Spleen (tissue), 11 donors: ENCODE results near the gene CDX1. TPM values are rescaled to one million over a fixed set of nuclear protein-coding genes. Genes with fewer than 3 reads are reported as not detected.

Experiments used
- DNase-seq: peaks from one replicate; pipeline ENCODE4 v3.0.0-alpha.2; 2020
- H3K27ac ChIP-seq, 8 donors: fragments of 200-600 bp; sonication (generic) in 7 of 8; 1 replicate in 4 of 8; 2 replicates in 4 of 8; pipeline versions ENCODE4 v1.5.0 to v1.8.0; 2016 to 2021; ENCODE audit warnings: inconsistent platforms in 4 of 8, mild to moderate bottlenecking in 4 of 8, moderate library complexity in 1 of 8
- H3K27me3 ChIP-seq, 7 donors: fragments of 200-600 bp; sonication (generic) in 6 of 7; replicated peaks in 1 of 7; 1 replicate in 4 of 7; 2 replicates in 3 of 7; pipeline versions ENCODE4 v1.5.0 to v1.8.0; 2016 to 2021; ENCODE audit warnings: inconsistent platforms in 3 of 7, mild to moderate bottlenecking in 1 of 7
- H3K36me3 ChIP-seq, 6 donors: fragments of 200-600 bp; sonication (generic) in 5 of 6; 1 replicate in 4 of 6; 2 replicates in 2 of 6; pipeline versions ENCODE4 v1.5.0 to v1.8.0; 2016 to 2021; ENCODE audit warnings: inconsistent platforms in 2 of 6
- H3K4me1 ChIP-seq, 6 donors: fragments of 200-600 bp; sonication (generic) in 5 of 6; 1 replicate in 3 of 6; 2 replicates in 3 of 6; pipeline versions ENCODE4 v1.5.0 to v1.8.0; 2016 to 2021; ENCODE audit warnings: inconsistent platforms in 3 of 6
- H3K4me3 ChIP-seq, 8 donors: fragments of 200-600 bp; sonication (generic) in 7 of 8; 1 replicate in 4 of 8; 2 replicates in 4 of 8; pipeline versions ENCODE4 v1.5.0 to v1.8.0; 2016 to 2021; ENCODE audit warnings: inconsistent platforms in 4 of 8, mild to moderate bottlenecking in 4 of 8, moderate library complexity in 2 of 8
- H3K9me3 ChIP-seq, 8 donors: fragments of 200-600 bp; sonication (generic) in 7 of 8; 1 replicate in 4 of 8; 2 replicates in 4 of 8; pipeline versions ENCODE4 v1.5.0 to v1.8.0; 2016 to 2021; ENCODE audit warnings: inconsistent platforms in 4 of 8
- POLR2A ChIP-seq, 3 donors: fragments of 450-650 bp; IDR thresholded peaks; one replicate each; pipeline ENCODE4 v1.5.1; 2017; ENCODE audit warnings: antibody characterized with exemption in 3 of 3, mild to moderate bottlenecking in 1 of 3
- POLR2AphosphoS5 ChIP-seq, 3 donors: sonication (generic); formaldehyde crosslinking; IDR thresholded peaks; one replicate each; pipeline ENCODE4 v1.5.1; 2017; ENCODE audit warnings: antibody characterized with exemption in 3 of 3
- WGBS, 5 donors: extraction: QIAGEN DNeasy Blood & Tissue Kit in 3 of 5; methylation state at CpG; one replicate each; pipeline versions ENCODE4 v1.1.5 to v1.1.7; 2013 to 2018; 5-methylcytosine and 5-hydroxymethylcytosine counted together
- intact Hi-C: fragments of 100-400 bp; cut with DNase I; formaldehyde crosslinking; loops from one replicate; pipeline ENCODE4 v1.15.0; 2023; ENCODE audit warnings: low total_unique reads
- polyA plus RNA-seq, 3 donors: library from polyadenylated mRNA; stranded (reverse); fragments of 200-250 nt; gene quantifications; one replicate each; pipeline ENCODE4 v1.2.1, GENCODE V29; 2013
- total RNA-seq, 7 donors: library from RNA; depleted of rRNA in 3 of 7; stranded (reverse); fragments of >200 nt in 3 of 7; fragmentation: NEBNext Ultra II Directional in 4 of 7; extraction: Animal tissue kit (Norgen Biotek cat#: 25700) in 4 of 7; gene quantifications; one replicate each; pipeline versions ENCODE4 v1.1.0 to v1.2.1, GENCODE V29; 2016 to 2021
- TF ChIP-seq, protein P1 (sequence below), 11 experiments: fragments of 200-600 bp in 7 of 11; fragments of 450-650 bp in 4 of 11; sonication (generic) in 4 of 11; IDR thresholded peaks in 8 of 11; conservative IDR thresholded peaks in 3 of 11; 1 replicate in 7 of 11; 2 replicates in 4 of 11; pipeline versions ENCODE4 v1.4.0 to v1.8.0; 2016 to 2021; ENCODE audit warnings: antibody characterized with exemption in 11 of 11, inconsistent platforms in 4 of 11, mild to moderate bottlenecking in 1 of 11
- donor health status: healthy with polysubstance abuse.
- donor health status: DM: no; HTN: no; CAD: no; lungs with moderate emphysema.
- donor health status: DM: no; HTN: no; CAD: no.
- donor health status: Bipolar disorder and iron deficiency.
- donor health status: healthy.
- donor health status: DM: no; HTN: no; CAD: no.
- donor health status: DM: yes; HTN: yes; CAD: no.

The CDX1 gene
- total and polyA plus RNA-seq, 10 donors: 0.25 to 1.3 (median 0.41) TPM; not detected in 5

DNA sequence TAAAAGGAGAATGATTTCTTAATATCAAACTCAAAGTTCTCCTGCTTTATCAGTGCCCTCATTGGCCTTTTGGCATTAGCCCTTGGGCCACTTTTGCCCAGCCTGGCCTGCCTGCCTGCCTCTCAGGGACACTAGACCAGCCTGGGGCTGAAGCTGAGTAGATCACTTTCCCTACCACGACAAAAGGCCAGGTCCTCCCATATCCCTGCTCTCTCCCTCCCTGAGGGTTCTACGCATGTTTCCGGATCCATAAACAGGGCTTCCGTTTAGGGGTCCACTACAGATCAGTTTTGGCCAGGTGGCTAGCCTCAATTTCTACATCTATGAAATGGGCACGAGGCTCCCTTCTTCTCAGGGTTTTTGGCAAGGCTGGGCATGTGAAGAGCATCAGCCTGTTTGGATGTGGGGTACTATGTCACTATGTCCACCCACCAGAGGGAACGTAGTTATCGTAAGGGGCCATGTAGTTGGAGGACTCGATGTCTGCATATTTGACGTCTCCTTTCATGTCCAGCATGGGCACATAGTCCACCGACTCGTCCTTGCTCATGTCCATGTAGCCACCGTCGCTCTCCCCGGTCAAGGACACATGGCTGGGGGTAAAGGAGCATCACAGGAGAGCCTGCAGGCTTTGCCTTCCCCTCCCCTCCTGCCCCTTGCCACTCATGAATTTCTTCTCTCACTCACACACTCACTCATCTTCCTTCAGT lies 45.0 kb upstream of the CDX1 start:
- WGBS, 5 donors: 91 to 96% (median 92%) methylated on average over 14 of the region's 14 CpGs
- H3K27ac ChIP-seq: peak overlapping the region in 2 of 8 donors; percentile 14 to 52

GRCh38 chr5:150122158-150122510 lies 44.4 kb upstream of the CDX1 start:
- peaks cover 0 to 26% (median 6%) of the 10 kb centered on the region in 6 donors for H3K4me1 ChIP-seq
- no peaks in the 10 kb centered on the region for H3K27me3 ChIP-seq
- DNase-seq: peak; percentile 79
- intact Hi-C loops: no loop called here
- no peaks in the 10 kb centered on the region for H3K9me3 ChIP-seq
- H3K4me3 ChIP-seq: no peak overlapping the region
- TF ChIP-seq POLR2A (IDR thresholded peaks at IDR 0.05): no peak
- TF ChIP-seq, protein P1, sequence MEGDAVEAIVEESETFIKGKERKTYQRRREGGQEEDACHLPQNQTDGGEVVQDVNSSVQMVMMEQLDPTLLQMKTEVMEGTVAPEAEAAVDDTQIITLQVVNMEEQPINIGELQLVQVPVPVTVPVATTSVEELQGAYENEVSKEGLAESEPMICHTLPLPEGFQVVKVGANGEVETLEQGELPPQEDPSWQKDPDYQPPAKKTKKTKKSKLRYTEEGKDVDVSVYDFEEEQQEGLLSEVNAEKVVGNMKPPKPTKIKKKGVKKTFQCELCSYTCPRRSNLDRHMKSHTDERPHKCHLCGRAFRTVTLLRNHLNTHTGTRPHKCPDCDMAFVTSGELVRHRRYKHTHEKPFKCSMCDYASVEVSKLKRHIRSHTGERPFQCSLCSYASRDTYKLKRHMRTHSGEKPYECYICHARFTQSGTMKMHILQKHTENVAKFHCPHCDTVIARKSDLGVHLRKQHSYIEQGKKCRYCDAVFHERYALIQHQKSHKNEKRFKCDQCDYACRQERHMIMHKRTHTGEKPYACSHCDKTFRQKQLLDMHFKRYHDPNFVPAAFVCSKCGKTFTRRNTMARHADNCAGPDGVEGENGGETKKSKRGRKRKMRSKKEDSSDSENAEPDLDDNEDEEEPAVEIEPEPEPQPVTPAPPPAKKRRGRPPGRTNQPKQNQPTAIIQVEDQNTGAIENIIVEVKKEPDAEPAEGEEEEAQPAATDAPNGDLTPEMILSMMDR (IDR thresholded peaks at IDR 0.05 in 8 of 11, conservative IDR thresholded peaks at IDR 0.05 in 3 of 11): peak in 2 of 11 experiments; percentile 14 to 34
- WGBS, 5 donors: 37 to 71% (median 47%) methylated on average over 1 to 5 of the region's 5 CpGs
- peak overlapping the region in 2 of 8 donors; percentile 11 to 52 for H3K27ac ChIP-seq
- H3K36me3 ChIP-seq: peaks cover 0 to 95% (median 0%) of the 10 kb centered on the region in 6 donors

More for the DNA sequence above, 45.0 kb upstream of the CDX1 start:
- no peaks in the 10 kb centered on the region for H3K9me3 ChIP-seq
- peak; percentile 64 for DNase-seq
- TF ChIP-seq, protein P1 (IDR thresholded peaks at IDR 0.05 in 8 of 11, conservative IDR thresholded peaks at IDR 0.05 in 3 of 11): no peak
- no peak for TF ChIP-seq POLR2AphosphoS5 (IDR thresholded peaks at IDR 0.05)
- no peak for TF ChIP-seq POLR2A (IDR thresholded peaks at IDR 0.05)
- no peak overlapping the region for H3K4me3 ChIP-seq
- peaks cover 0 to 26% (median 6%) of the 10 kb centered on the region in 6 donors for H3K4me1 ChIP-seq
- H3K27me3 ChIP-seq: no peaks in the 10 kb centered on the region
- H3K36me3 ChIP-seq: peaks cover 0 to 95% (median 0%) of the 10 kb centered on the region in 6 donors
- intact Hi-C loops: no loop called here

GRCh38 chr5:150122536-150123481 lies 43.8 kb upstream of the CDX1 start:
- H3K4me3 ChIP-seq: no peak overlapping the region
- intact Hi-C loops: no loop called here
- TF ChIP-seq POLR2AphosphoS5 (IDR thresholded peaks at IDR 0.05): peak in 2 of 3 donors; percentile 15 to 53
- TF ChIP-seq, protein P1 (IDR thresholded peaks at IDR 0.05 in 8 of 11, conservative IDR thresholded peaks at IDR 0.05 in 3 of 11): no peak
- TF ChIP-seq POLR2A (IDR thresholded peaks at IDR 0.05): no peak
- peaks cover 0 to 90% (median 0%) of the 10 kb centered on the region in 6 donors for H3K36me3 ChIP-seq
- DNase-seq: peak; percentile 70
- peak overlapping the region in 4 of 8 donors; percentile 18 to 64 (median 43) for H3K27ac ChIP-seq
- WGBS, 5 donors: 87 to 95% (median 90%) methylated on average over 6 to 15 of the region's 15 CpGs
- H3K9me3 ChIP-seq: no peaks in the 10 kb centered on the region
- no peaks in the 10 kb centered on the region for H3K27me3 ChIP-seq
- H3K4me1 ChIP-seq: peaks cover 0 to 26% (median 6%) of the 10 kb centered on the region in 6 donors
